ENCODE measurements around the gene AP2A2. TPM values are rescaled to one million over a fixed set of nuclear protein-coding genes. Genes with fewer than 3 reads are reported as not detected.

AP2A2 gene
- total RNA-seq, 1 donor from 2014 or later = 9.5 TPM

- TF ChIP-seq CTCF (IDR thresholded peaks at IDR 0.05; ENCODE audit: insufficient read depth, low read length, severe bottlenecking) = no peak
- Histone ChIP-seq H3K36me3 (ENCODE audit: control insufficient read depth, insufficient read depth, low read length) (no peaks in the 10 kb centered on the region), H3K27me3 (ENCODE audit: control insufficient read depth, insufficient read depth, low read length) (no peaks in the 10 kb centered on the region), H3K4me3 (ENCODE audit: low read depth, low read length) (no peak overlapping the region)
- no peak for DNase-seq (ENCODE audit: low read depth)
- no peak for FAIRE-seq
These were observed 105.6 kb downstream of the AP2A2 start for GRCh38 chr11:1031121-1031899.

GRCh38 chr11:1032310-1032891 lies 106.7 kb downstream of the AP2A2 start:
- no peak for TF ChIP-seq CTCF (IDR thresholded peaks at IDR 0.05; ENCODE audit: insufficient read depth, low read length, severe bottlenecking)
- H3K27me3 ChIP-seq (ENCODE audit: control insufficient read depth, insufficient read depth, low read length) = no peaks in the 10 kb centered on the region
- DNase-seq (ENCODE audit: low read depth) (no peak), FAIRE-seq (peak; percentile 98)
- H3K36me3 ChIP-seq (ENCODE audit: control insufficient read depth, insufficient read depth, low read length) = no peaks in the 10 kb centered on the region
- H3K4me3 ChIP-seq (ENCODE audit: low read depth, low read length) = no peak overlapping the region

GRCh38 chr11:1033016-1033798 lies 107.5 kb downstream of the AP2A2 start:
- Histone ChIP-seq H3K27me3 (ENCODE audit: control insufficient read depth, insufficient read depth, low read length) (no peaks in the 10 kb centered on the region), H3K36me3 (ENCODE audit: control insufficient read depth, insufficient read depth, low read length) (no peaks in the 10 kb centered on the region), H3K4me3 (ENCODE audit: low read depth, low read length) (no peak overlapping the region)
- no peak for TF ChIP-seq CTCF (IDR thresholded peaks at IDR 0.05; ENCODE audit: insufficient read depth, low read length, severe bottlenecking)
- FAIRE-seq = no peak
- DNase-seq (ENCODE audit: low read depth) = no peak

GRCh38 chr11:1034001-1034400 lies 108.3 kb downstream of the AP2A2 start:
- Histone ChIP-seq H3K4me3 (ENCODE audit: low read depth, low read length) (no peak overlapping the region), H3K36me3 (ENCODE audit: control insufficient read depth, insufficient read depth, low read length) (no peaks in the 10 kb centered on the region), H3K27me3 (ENCODE audit: control insufficient read depth, insufficient read depth, low read length) (no peaks in the 10 kb centered on the region)
- DNase-seq (ENCODE audit: low read depth) (no peak), FAIRE-seq (no peak)
- TF ChIP-seq CTCF (IDR thresholded peaks at IDR 0.05; ENCODE audit: insufficient read depth, low read length, severe bottlenecking) = no peak

GRCh38 chr11:1034456-1035295 lies 109.0 kb downstream of the AP2A2 start:
- no peak for FAIRE-seq
- Histone ChIP-seq H3K4me3 (ENCODE audit: low read depth, low read length) (no peak overlapping the region), H3K27me3 (ENCODE audit: control insufficient read depth, insufficient read depth, low read length) (no peaks in the 10 kb centered on the region), H3K36me3 (ENCODE audit: control insufficient read depth, insufficient read depth, low read length) (no peaks in the 10 kb centered on the region)
- no peak for DNase-seq (ENCODE audit: low read depth)
- no peak for TF ChIP-seq CTCF (IDR thresholded peaks at IDR 0.05; ENCODE audit: insufficient read depth, low read length, severe bottlenecking)

Data from bronchial epithelial cell (primary cell).